GOT3 (cell line): ENCODE results near the gene FAF2.
"Not testable (repeated sequence)": the region's sequence is repeated elsewhere in the genome, so short reads cannot be mapped to it uniquely, and the experiment has no call there.

Source experiments
- DNase-seq: peaks from one replicate; lab custom pipeline; 2025; ENCODE audit warnings: mixed read lengths; lab: John Stamatoyannopoulos, UW

Gene FAF2

GRCh38 chr5:176416965-176417364, 31.2 kb upstream of the FAF2 start:
- no peak for DNase-seq

GRCh38 chr5:176418251-176418650, 29.9 kb upstream of the FAF2 start:
- no peak for DNase-seq

GRCh38 chr5:176420086-176420485, 28.1 kb upstream of the FAF2 start:
- no peak for DNase-seq

- no peak for DNase-seq
These were observed 27.1 kb upstream of the FAF2 start for GRCh38 chr5:176420972-176421544.

GRCh38 chr5:176424181-176424580, 24.0 kb upstream of the FAF2 start:
- DNase-seq = no peak

GRCh38 chr5:176425138-176425537, 23.0 kb upstream of the FAF2 start:
- DNase-seq = no peak

GRCh38 chr5:176425791-176426190, 22.4 kb upstream of the FAF2 start:
- no peak for DNase-seq

- DNase-seq = no peak
These were observed 21.3 kb upstream of the FAF2 start for GRCh38 chr5:176426876-176427275.

- no peak for DNase-seq
These were observed 20.2 kb upstream of the FAF2 start for GRCh38 chr5:176427971-176428370.

- DNase-seq = no peak
These were observed 18.2 kb upstream of the FAF2 start for GRCh38 chr5:176429972-176430371.

GRCh38 chr5:176432707-176433106, 15.5 kb upstream of the FAF2 start:
- DNase-seq = no peak

GRCh38 chr5:176436656-176437055, 11.5 kb upstream of the FAF2 start:
- DNase-seq = no peak

GRCh38 chr5:176438959-176439757, 9.0 kb upstream of the FAF2 start:
- no peak for DNase-seq

- no peak for DNase-seq
These were observed 7.1 kb upstream of the FAF2 start for GRCh38 chr5:176440927-176441706.

GRCh38 chr5:176441921-176442323, 6.3 kb upstream of the FAF2 start:
- no peak for DNase-seq

- DNase-seq = not testable (repeated sequence)
These were observed 5.3 kb upstream of the FAF2 start for GRCh38 chr5:176442911-176443310.

GRCh38 chr5:176444742-176445141, 3.4 kb upstream of the FAF2 start:
- DNase-seq = no peak

GRCh38 chr5:176446028-176446665, 2.0 kb upstream of the FAF2 start:
- DNase-seq = no peak

- no peak for DNase-seq
These were observed 1.1 kb upstream of the FAF2 start for GRCh38 chr5:176446884-176447590.

GRCh38 chr5:176447591-176447977, 601 bp upstream of the FAF2 start:
- no peak for DNase-seq

- DNase-seq = no peak
These were observed 1.9 kb downstream of the FAF2 start for GRCh38 chr5:176450077-176450476.
